ENCODE results near the gene NGFR.

The NGFR gene

DNA sequence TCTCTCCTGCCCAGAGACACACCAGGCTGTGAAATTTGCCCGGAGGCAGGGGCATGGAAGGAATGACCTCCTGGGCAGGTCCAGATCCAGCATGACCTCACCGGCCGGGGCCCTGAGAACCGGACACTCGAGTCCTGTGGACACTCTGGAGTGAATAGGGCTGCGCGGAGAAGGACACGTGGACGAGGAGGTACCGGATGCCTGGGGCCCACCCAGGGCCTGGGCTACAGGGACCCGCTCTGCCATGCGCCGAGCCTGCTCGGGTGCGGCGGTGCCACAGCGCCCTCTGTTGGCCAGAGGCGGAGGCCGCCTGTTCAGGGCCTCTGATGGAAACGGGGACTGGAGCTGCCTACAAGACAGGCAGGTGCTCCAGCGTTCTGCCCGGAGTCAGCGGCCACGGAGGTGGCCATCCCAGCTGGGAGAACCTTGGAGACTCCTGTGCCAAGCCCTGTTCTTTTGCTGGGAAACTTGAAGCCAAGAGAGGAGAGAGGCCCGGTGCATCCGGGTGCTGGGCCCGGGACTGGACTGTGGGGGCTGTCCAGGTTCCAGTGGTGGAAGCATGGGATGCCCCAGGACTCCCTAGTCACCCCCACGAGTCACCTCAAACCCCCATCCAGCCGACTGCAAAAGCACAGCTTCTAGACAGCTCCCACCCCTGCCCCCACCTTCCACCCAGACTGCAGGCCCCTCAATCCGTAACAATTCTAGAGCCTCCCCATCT, 61.3 kb downstream of the NGFR start:
- Histone ChIP-seq H3K27ac (ENCODE audit: poor library complexity, severe bottlenecking) (no peak overlapping the region), H3K27me3 (ENCODE audit: insufficient read depth, poor library complexity, severe bottlenecking) (no peaks in the 10 kb centered on the region), H3K4me1 (ENCODE audit: insufficient read depth, poor library complexity, severe bottlenecking) (no peaks in the 10 kb centered on the region), H3K4me3 (ENCODE audit: severe bottlenecking) (no peak overlapping the region), H3K9me3 (ENCODE audit: severe bottlenecking) (no peaks in the 10 kb centered on the region), H3K36me3 (ENCODE audit: low read depth) (no peaks in the 10 kb centered on the region)
- TF ChIP-seq, protein P1, sequence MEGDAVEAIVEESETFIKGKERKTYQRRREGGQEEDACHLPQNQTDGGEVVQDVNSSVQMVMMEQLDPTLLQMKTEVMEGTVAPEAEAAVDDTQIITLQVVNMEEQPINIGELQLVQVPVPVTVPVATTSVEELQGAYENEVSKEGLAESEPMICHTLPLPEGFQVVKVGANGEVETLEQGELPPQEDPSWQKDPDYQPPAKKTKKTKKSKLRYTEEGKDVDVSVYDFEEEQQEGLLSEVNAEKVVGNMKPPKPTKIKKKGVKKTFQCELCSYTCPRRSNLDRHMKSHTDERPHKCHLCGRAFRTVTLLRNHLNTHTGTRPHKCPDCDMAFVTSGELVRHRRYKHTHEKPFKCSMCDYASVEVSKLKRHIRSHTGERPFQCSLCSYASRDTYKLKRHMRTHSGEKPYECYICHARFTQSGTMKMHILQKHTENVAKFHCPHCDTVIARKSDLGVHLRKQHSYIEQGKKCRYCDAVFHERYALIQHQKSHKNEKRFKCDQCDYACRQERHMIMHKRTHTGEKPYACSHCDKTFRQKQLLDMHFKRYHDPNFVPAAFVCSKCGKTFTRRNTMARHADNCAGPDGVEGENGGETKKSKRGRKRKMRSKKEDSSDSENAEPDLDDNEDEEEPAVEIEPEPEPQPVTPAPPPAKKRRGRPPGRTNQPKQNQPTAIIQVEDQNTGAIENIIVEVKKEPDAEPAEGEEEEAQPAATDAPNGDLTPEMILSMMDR (IDR thresholded peaks at IDR 0.05; ENCODE audit: poor library complexity, severe bottlenecking): peak; percentile 96
- peak; percentile 68 for DNase-seq (ENCODE audit: low spot score)
- peak; percentile 88 for ATAC-seq (ENCODE audit: low read depth)

DNA sequence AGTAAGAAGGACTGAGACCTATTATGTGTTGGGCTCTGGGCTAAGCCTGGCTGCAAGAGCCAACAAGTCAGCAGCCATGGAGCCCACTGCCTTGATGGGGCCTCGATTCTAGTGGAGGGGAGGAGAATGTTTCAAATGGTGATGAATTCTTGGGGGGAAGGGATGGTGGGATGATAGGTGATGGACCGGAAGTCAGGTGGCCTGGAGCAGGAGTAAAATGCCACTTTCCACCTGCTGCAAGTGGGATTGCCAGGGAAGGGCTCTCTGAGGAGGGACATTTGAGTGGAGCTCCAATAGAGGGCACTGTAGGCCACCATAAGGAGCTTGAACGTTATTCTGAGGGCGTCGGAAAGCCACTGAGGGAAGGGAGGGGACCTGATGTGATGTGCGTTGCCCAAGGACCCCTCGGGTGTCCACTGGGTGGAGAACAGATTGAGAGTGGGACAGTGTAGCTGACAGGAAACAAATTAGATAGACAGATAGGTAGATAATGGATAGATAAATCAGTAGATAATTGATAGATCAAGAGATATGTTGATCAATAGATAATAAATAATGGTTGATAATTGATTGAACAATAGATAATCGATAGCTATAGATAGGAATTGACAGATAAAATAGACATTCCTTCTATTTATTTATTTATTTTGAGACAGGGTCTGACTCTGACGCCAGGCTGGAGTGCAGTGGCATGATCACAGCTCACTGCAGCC, 62.4 kb downstream of the NGFR start:
- no peak overlapping the region for H3K27ac ChIP-seq (ENCODE audit: poor library complexity, severe bottlenecking)
- H3K4me3 ChIP-seq (ENCODE audit: severe bottlenecking): no peak overlapping the region
- peak; percentile 39; the same call in 1 of the 3 replicates for ATAC-seq (ENCODE audit: low read depth)
- H3K4me1 ChIP-seq (ENCODE audit: insufficient read depth, poor library complexity, severe bottlenecking): no peaks in the 10 kb centered on the region
- no peaks in the 10 kb centered on the region for H3K36me3 ChIP-seq (ENCODE audit: low read depth)
- H3K27me3 ChIP-seq (ENCODE audit: insufficient read depth, poor library complexity, severe bottlenecking): no peaks in the 10 kb centered on the region
- TF ChIP-seq, protein P1 (IDR thresholded peaks at IDR 0.05; ENCODE audit: poor library complexity, severe bottlenecking): peak; percentile 64
- no peak for DNase-seq (ENCODE audit: low spot score)
- H3K9me3 ChIP-seq (ENCODE audit: severe bottlenecking): no peaks in the 10 kb centered on the region
